Vagina (tissue), 2 donors: ENCODE measurements around the gene FGGY. TPM values are rescaled to one million over a fixed set of nuclear protein-coding genes. Genes with fewer than 3 reads are reported as not detected.

Source experiments
- DNase-seq, 2 donors: peaks; one replicate each; pipeline ENCODE4 v3.0.0-alpha.2; 2017; ENCODE audit errors: extremely low spot score in 2 of 2
- H3K27ac ChIP-seq: fragments of 200-600 bp; sonication (generic); one replicate; pipeline ENCODE4 v1.5.1; 2019
- H3K27me3 ChIP-seq: fragments of 200-600 bp; sonication (generic); one replicate; pipeline ENCODE4 v1.5.1; 2019
- H3K36me3 ChIP-seq, 2 donors: fragments of 200-600 bp; sonication (generic); one replicate each; pipeline ENCODE4 v1.5.1; 2017 to 2019
- H3K4me1 ChIP-seq: fragments of 200-600 bp; sonication (generic); one replicate; pipeline ENCODE4 v1.5.1; 2019
- H3K4me3 ChIP-seq, 2 donors: fragments of 200-600 bp; sonication (generic); 1 replicate in 1 of 2; 2 replicates in 1 of 2; pipeline ENCODE4 v1.5.1; 2016 to 2019
- H3K9me3 ChIP-seq: fragments of 200-600 bp; sonication (generic); one replicate; pipeline ENCODE4 v1.5.1; 2019
- POLR2A ChIP-seq, 2 donors: fragments of 450-650 bp; IDR thresholded peaks; one replicate each; pipeline ENCODE4 v1.6.1; 2017; ENCODE audit warnings: antibody characterized with exemption in 2 of 2, mild to moderate bottlenecking in 2 of 2, moderate library complexity in 2 of 2
- POLR2AphosphoS5 ChIP-seq, 2 donors: sonication (generic); formaldehyde crosslinking; IDR thresholded peaks; one replicate each; pipeline ENCODE4 v1.9.0; 2017; ENCODE audit warnings: antibody characterized with exemption in 2 of 2, mild to moderate bottlenecking in 2 of 2, low read depth in 1 of 2; ENCODE audit not compliant: insufficient read depth in 1 of 2
- intact Hi-C: fragments of 100-400 bp; cut with DNase I; formaldehyde crosslinking; loops from one replicate; pipeline ENCODE4 v1.15.1; 2023
- total RNA-seq: library from RNA; depleted of rRNA; stranded (reverse); fragments of >200 nt; gene quantifications from one replicate; pipeline ENCODE4 v1.2.3, GENCODE V29; 2016
- TF ChIP-seq, protein P1 (sequence below), 3 experiments: fragments of 450-650 bp in 2 of 3; fragments of 200-600 bp in 1 of 3; sonication (generic) in 1 of 3; IDR thresholded peaks; one replicate each; pipeline ENCODE4 v1.5.1; 2017 to 2019; ENCODE audit warnings: antibody characterized with exemption in 3 of 3, mild to moderate bottlenecking in 2 of 3, moderate library complexity in 2 of 3

Gene FGGY
- total RNA-seq, 1 donor from 2014 or later = 11.8 TPM

- Histone ChIP-seq H3K27ac (peak overlapping the region; percentile 78), H3K27me3 (no peaks in the 10 kb centered on the region), H3K9me3 (no peaks in the 10 kb centered on the region), H3K4me3 (no peak overlapping the region), H3K36me3 (no peaks in the 10 kb centered on the region), H3K4me1 (no peaks in the 10 kb centered on the region)
- DNase-seq = peak in 1 of 2 donors; percentile 91
- TF ChIP-seq POLR2AphosphoS5 (IDR thresholded peaks at IDR 0.05; ENCODE audit: insufficient read depth in 1 of 2, low read depth in 1 of 2) (peak in 1 of 2 donors; percentile 69), POLR2A (IDR thresholded peaks at IDR 0.05) (no peak)
- intact Hi-C loops = no loop called here
Observed at GRCh38 chr1:59549903-59550302, 253.0 kb downstream of the FGGY start.

GRCh38 chr1:59552007-59552406 is 255.1 kb downstream of the FGGY start:
- DNase-seq = no peak
- Histone ChIP-seq H3K36me3 (no peaks in the 10 kb centered on the region), H3K4me1 (no peaks in the 10 kb centered on the region), H3K9me3 (no peaks in the 10 kb centered on the region), H3K27ac (no peak overlapping the region), H3K4me3 (no peak overlapping the region), H3K27me3 (no peaks in the 10 kb centered on the region)
- intact Hi-C loops = no loop called here
- TF ChIP-seq POLR2A (IDR thresholded peaks at IDR 0.05) (no peak), POLR2AphosphoS5 (IDR thresholded peaks at IDR 0.05; ENCODE audit: insufficient read depth in 1 of 2, low read depth in 1 of 2) (no peak)
- TF ChIP-seq, protein P1, sequence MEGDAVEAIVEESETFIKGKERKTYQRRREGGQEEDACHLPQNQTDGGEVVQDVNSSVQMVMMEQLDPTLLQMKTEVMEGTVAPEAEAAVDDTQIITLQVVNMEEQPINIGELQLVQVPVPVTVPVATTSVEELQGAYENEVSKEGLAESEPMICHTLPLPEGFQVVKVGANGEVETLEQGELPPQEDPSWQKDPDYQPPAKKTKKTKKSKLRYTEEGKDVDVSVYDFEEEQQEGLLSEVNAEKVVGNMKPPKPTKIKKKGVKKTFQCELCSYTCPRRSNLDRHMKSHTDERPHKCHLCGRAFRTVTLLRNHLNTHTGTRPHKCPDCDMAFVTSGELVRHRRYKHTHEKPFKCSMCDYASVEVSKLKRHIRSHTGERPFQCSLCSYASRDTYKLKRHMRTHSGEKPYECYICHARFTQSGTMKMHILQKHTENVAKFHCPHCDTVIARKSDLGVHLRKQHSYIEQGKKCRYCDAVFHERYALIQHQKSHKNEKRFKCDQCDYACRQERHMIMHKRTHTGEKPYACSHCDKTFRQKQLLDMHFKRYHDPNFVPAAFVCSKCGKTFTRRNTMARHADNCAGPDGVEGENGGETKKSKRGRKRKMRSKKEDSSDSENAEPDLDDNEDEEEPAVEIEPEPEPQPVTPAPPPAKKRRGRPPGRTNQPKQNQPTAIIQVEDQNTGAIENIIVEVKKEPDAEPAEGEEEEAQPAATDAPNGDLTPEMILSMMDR (IDR thresholded peaks at IDR 0.05) = no peak

DNA sequence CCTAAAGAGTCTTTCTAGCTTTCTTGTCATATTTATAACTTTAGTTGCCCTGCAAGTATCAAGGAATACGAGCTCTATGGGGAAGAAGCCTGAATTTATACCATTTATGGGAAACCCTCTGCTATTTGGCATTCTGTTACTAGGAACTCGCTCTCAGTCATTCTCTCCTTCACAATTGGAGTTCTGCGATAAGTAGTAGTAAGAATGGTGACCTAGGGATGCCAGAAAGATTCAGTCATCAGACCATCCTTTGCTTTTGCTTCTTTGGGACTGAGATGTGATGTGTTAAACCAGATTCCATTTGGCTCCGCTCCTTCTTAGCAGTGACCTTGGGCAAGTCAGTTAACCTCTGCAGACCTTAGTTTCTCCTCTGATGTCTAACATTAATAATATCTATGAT is 256.5 kb downstream of the FGGY start:
- no peak overlapping the region for H3K27ac ChIP-seq
- intact Hi-C loops = no loop called here

GRCh38 chr1:59554011-59554663 is 257.2 kb downstream of the FGGY start:
- H3K4me3 ChIP-seq = no peak overlapping the region
- DNase-seq = no peak
- no peak overlapping the region for H3K27ac ChIP-seq
- no peaks in the 10 kb centered on the region for H3K9me3 ChIP-seq
- no peaks in the 10 kb centered on the region for H3K4me1 ChIP-seq
- no peaks in the 10 kb centered on the region for H3K27me3 ChIP-seq
- TF ChIP-seq POLR2A (IDR thresholded peaks at IDR 0.05) (no peak), POLR2AphosphoS5 (IDR thresholded peaks at IDR 0.05; ENCODE audit: insufficient read depth in 1 of 2, low read depth in 1 of 2) (no peak)
- TF ChIP-seq, protein P1 (IDR thresholded peaks at IDR 0.05) = no peak
- intact Hi-C loops = no loop called here
- H3K36me3 ChIP-seq = no peaks in the 10 kb centered on the region

More for the DNA sequence above, 256.5 kb downstream of the FGGY start:
- Histone ChIP-seq H3K36me3 (no peaks in the 10 kb centered on the region), H3K4me1 (no peaks in the 10 kb centered on the region), H3K4me3 (no peak overlapping the region), H3K27me3 (no peaks in the 10 kb centered on the region), H3K9me3 (no peaks in the 10 kb centered on the region)
- DNase-seq = no peak
- TF ChIP-seq POLR2A (IDR thresholded peaks at IDR 0.05) (no peak), POLR2AphosphoS5 (IDR thresholded peaks at IDR 0.05; ENCODE audit: insufficient read depth in 1 of 2, low read depth in 1 of 2) (no peak)
- TF ChIP-seq, protein P1 (IDR thresholded peaks at IDR 0.05) = no peak

DNA sequence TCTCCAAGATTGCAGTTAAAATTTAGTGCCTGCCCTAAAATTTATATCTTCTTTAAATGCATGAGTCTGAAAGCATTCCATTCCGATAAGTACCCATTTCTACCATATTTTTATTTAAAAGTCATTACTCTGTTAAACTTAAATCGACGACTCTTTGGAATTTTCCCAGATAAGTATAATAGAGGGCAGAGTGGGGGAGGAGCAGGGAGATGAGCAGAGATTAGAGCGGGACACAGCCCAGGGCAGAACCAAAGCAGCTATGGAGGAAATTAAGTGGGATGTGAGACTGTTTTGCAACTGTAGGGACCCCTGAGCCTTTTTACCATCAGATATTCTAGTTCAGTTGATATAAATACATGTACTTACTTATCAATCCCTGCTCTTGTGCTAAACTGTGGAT is 257.9 kb downstream of the FGGY start:
- DNase-seq = no peak
- Histone ChIP-seq H3K27ac (no peak overlapping the region), H3K9me3 (no peaks in the 10 kb centered on the region), H3K27me3 (no peaks in the 10 kb centered on the region), H3K4me3 (no peak overlapping the region), H3K4me1 (no peaks in the 10 kb centered on the region), H3K36me3 (no peaks in the 10 kb centered on the region)
- no peak for TF ChIP-seq POLR2A (IDR thresholded peaks at IDR 0.05)
- TF ChIP-seq, protein P1 (IDR thresholded peaks at IDR 0.05) = no peak
- no peak for TF ChIP-seq POLR2AphosphoS5 (IDR thresholded peaks at IDR 0.05; ENCODE audit: insufficient read depth in 1 of 2, low read depth in 1 of 2)
- intact Hi-C loops = no loop called here
